ENCODE results near the gene TEKT2.

The TEKT2 gene

GRCh38 chr1:36126005-36126716 is 42.3 kb downstream of the TEKT2 start (continued):
- TF ChIP-seq, protein P1, sequence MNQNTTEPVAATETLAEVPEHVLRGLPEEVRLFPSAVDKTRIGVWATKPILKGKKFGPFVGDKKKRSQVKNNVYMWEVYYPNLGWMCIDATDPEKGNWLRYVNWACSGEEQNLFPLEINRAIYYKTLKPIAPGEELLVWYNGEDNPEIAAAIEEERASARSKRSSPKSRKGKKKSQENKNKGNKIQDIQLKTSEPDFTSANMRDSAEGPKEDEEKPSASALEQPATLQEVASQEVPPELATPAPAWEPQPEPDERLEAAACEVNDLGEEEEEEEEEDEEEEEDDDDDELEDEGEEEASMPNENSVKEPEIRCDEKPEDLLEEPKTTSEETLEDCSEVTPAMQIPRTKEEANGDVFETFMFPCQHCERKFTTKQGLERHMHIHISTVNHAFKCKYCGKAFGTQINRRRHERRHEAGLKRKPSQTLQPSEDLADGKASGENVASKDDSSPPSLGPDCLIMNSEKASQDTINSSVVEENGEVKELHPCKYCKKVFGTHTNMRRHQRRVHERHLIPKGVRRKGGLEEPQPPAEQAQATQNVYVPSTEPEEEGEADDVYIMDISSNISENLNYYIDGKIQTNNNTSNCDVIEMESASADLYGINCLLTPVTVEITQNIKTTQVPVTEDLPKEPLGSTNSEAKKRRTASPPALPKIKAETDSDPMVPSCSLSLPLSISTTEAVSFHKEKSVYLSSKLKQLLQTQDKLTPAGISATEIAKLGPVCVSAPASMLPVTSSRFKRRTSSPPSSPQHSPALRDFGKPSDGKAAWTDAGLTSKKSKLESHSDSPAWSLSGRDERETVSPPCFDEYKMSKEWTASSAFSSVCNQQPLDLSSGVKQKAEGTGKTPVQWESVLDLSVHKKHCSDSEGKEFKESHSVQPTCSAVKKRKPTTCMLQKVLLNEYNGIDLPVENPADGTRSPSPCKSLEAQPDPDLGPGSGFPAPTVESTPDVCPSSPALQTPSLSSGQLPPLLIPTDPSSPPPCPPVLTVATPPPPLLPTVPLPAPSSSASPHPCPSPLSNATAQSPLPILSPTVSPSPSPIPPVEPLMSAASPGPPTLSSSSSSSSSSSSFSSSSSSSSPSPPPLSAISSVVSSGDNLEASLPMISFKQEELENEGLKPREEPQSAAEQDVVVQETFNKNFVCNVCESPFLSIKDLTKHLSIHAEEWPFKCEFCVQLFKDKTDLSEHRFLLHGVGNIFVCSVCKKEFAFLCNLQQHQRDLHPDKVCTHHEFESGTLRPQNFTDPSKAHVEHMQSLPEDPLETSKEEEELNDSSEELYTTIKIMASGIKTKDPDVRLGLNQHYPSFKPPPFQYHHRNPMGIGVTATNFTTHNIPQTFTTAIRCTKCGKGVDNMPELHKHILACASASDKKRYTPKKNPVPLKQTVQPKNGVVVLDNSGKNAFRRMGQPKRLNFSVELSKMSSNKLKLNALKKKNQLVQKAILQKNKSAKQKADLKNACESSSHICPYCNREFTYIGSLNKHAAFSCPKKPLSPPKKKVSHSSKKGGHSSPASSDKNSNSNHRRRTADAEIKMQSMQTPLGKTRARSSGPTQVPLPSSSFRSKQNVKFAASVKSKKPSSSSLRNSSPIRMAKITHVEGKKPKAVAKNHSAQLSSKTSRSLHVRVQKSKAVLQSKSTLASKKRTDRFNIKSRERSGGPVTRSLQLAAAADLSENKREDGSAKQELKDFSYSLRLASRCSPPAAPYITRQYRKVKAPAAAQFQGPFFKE (tag by site-specific recombination; IDR thresholded peaks at IDR 0.05; ENCODE audit: borderline replicate concordance), result no peak
- no peak for TF ChIP-seq ZNF48 (tag by site-specific recombination; IDR thresholded peaks at IDR 0.05)
- no peak for TF ChIP-seq MZF1 (tag by site-specific recombination; IDR thresholded peaks at IDR 0.05; ENCODE audit: borderline replicate concordance)
- no peak for TF ChIP-seq KLF10 (tag by site-specific recombination; IDR thresholded peaks at IDR 0.05)
- TF ChIP-seq ZNF747 (tag by site-specific recombination; IDR thresholded peaks at IDR 0.05), result no peak
- no peak for TF ChIP-seq ZNF292 (tag by site-specific recombination; IDR thresholded peaks at IDR 0.05; ENCODE audit: borderline replicate concordance, low read depth)
- TF ChIP-seq, protein P2, sequence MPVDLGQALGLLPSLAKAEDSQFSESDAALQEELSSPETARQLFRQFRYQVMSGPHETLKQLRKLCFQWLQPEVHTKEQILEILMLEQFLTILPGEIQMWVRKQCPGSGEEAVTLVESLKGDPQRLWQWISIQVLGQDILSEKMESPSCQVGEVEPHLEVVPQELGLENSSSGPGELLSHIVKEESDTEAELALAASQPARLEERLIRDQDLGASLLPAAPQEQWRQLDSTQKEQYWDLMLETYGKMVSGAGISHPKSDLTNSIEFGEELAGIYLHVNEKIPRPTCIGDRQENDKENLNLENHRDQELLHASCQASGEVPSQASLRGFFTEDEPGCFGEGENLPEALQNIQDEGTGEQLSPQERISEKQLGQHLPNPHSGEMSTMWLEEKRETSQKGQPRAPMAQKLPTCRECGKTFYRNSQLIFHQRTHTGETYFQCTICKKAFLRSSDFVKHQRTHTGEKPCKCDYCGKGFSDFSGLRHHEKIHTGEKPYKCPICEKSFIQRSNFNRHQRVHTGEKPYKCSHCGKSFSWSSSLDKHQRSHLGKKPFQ (tag by site-specific recombination; IDR thresholded peaks at IDR 0.05), result no peak
- no peak for TF ChIP-seq GLI4 (tag by site-specific recombination; IDR thresholded peaks at IDR 0.05)
- no peak for TF ChIP-seq ZNF404 (tag by site-specific recombination; IDR thresholded peaks at IDR 0.05)
- TF ChIP-seq, protein P3, sequence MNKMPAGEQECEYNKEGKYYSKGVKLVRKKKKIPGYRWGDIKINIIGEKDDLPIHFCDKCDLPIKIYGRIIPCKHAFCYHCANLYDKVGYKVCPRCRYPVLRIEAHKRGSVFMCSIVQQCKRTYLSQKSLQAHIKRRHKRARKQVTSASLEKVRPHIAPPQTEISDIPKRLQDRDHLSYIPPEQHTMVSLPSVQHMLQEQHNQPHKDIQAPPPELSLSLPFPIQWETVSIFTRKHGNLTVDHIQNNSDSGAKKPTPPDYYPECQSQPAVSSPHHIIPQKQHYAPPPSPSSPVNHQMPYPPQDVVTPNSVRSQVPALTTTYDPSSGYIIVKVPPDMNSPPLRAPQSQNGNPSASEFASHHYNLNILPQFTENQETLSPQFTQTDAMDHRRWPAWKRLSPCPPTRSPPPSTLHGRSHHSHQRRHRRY (tag by site-specific recombination; IDR thresholded peaks at IDR 0.05), result no peak
- TF ChIP-seq ZNF596 (tag by site-specific recombination; IDR thresholded peaks at IDR 0.05), result no peak
- no peak for TF ChIP-seq HOXC10 (CRISPR knock-in tag; IDR thresholded peaks at IDR 0.05)
- peak; percentile 26; the same call in 1 of the 2 replicates for TF ChIP-seq ZNF157 (tag by site-specific recombination; IDR thresholded peaks at IDR 0.05)
- no peak for TF ChIP-seq ZBTB11 (tag by site-specific recombination; conservative IDR thresholded peaks at IDR 0.05; ENCODE audit: low read depth)
- no peak for TF ChIP-seq ZFP41 (tag by site-specific recombination; IDR thresholded peaks at IDR 0.05; ENCODE audit: borderline replicate concordance)
- TF ChIP-seq, protein P4, sequence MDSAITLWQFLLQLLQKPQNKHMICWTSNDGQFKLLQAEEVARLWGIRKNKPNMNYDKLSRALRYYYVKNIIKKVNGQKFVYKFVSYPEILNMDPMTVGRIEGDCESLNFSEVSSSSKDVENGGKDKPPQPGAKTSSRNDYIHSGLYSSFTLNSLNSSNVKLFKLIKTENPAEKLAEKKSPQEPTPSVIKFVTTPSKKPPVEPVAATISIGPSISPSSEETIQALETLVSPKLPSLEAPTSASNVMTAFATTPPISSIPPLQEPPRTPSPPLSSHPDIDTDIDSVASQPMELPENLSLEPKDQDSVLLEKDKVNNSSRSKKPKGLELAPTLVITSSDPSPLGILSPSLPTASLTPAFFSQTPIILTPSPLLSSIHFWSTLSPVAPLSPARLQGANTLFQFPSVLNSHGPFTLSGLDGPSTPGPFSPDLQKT (IDR thresholded peaks at IDR 0.05; ENCODE audit: borderline replicate concordance, low read depth, low read length), result no peak
- TF ChIP-seq SALL2 (tag by site-specific recombination; IDR thresholded peaks at IDR 0.05; ENCODE audit: borderline replicate concordance), result peak; percentile 79; the same call in 1 of the 2 replicates
- TF ChIP-seq ZNF169 (tag by site-specific recombination; IDR thresholded peaks at IDR 0.05), result no peak
- TF ChIP-seq EGR2 (tag by site-specific recombination; IDR thresholded peaks at IDR 0.05; ENCODE audit: low read depth), result peak; percentile 98
- TF ChIP-seq, protein P5, sequence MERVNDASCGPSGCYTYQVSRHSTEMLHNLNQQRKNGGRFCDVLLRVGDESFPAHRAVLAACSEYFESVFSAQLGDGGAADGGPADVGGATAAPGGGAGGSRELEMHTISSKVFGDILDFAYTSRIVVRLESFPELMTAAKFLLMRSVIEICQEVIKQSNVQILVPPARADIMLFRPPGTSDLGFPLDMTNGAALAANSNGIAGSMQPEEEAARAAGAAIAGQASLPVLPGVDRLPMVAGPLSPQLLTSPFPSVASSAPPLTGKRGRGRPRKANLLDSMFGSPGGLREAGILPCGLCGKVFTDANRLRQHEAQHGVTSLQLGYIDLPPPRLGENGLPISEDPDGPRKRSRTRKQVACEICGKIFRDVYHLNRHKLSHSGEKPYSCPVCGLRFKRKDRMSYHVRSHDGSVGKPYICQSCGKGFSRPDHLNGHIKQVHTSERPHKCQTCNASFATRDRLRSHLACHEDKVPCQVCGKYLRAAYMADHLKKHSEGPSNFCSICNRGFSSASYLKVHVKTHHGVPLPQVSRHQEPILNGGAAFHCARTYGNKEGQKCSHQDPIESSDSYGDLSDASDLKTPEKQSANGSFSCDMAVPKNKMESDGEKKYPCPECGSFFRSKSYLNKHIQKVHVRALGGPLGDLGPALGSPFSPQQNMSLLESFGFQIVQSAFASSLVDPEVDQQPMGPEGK (tag by site-specific recombination; IDR thresholded peaks at IDR 0.05), result peak; percentile 32; the same call in 1 of the 2 replicates
- no peak for TF ChIP-seq ZNF701 (tag by site-specific recombination; IDR thresholded peaks at IDR 0.05)
- no peak for TF ChIP-seq ZNF658 (tag by site-specific recombination; IDR thresholded peaks at IDR 0.05)
- TF ChIP-seq ZNF843 (tag by site-specific recombination; IDR thresholded peaks at IDR 0.05), result no peak
- peak; percentile 83 for TF ChIP-seq ZBTB48 (tag by site-specific recombination; IDR thresholded peaks at IDR 0.05)
- TF ChIP-seq ZNF175 (tag by site-specific recombination; IDR thresholded peaks at IDR 0.05), result no peak

All from HEK293 (cell line).